Fibroblast of the conjunctiva (primary cell): ENCODE measurements around the gene LRTM2.

ENCODE experiments used
- DNase-seq: peaks from one replicate; pipeline ENCODE4 v3.0.0-alpha.2; 2010; ENCODE audit warnings: low read depth

Gene LRTM2

DNA sequence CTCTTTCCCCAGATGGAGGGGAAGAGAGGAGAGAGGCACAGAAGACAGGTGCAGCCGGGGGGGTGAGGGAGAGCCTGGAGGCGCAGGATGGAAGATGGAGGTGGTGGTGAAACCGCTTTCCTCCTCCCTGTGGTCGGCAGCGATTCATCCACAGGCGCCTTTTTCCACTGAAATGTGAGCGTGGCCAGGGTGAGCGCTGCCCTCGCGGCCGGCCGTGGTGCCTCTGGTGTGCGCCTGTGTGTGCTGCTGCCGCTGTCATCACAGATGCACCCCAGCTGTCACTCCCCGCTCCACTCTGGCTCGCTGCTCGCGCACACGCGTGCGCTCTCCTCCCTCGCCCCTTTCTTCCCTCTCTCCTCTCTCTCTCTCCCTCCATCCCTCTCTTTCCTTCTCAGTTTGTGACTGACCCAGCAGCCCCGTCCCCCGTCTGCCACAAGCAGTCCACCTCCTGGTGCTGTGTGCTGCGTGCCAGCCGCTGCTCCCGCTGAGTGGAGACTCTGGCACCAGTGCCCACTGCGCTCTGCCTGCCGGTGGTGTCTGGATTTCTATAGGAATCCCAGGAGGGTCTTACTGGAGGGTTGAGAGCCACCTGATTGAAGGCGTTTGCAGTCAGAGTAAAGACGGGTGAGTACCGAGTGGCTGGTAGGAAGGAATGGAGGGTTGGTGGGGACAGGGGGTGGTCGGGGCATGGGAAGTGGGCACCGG, at the start of gene LRTM2:
Gene LRTM2, plus strand, starts transcription at position 375 of the 705 bp plus-strand sequence. CDS start 7,584 bp downstream, outside the sequence.
- DNase-seq, result no peak

DNA sequence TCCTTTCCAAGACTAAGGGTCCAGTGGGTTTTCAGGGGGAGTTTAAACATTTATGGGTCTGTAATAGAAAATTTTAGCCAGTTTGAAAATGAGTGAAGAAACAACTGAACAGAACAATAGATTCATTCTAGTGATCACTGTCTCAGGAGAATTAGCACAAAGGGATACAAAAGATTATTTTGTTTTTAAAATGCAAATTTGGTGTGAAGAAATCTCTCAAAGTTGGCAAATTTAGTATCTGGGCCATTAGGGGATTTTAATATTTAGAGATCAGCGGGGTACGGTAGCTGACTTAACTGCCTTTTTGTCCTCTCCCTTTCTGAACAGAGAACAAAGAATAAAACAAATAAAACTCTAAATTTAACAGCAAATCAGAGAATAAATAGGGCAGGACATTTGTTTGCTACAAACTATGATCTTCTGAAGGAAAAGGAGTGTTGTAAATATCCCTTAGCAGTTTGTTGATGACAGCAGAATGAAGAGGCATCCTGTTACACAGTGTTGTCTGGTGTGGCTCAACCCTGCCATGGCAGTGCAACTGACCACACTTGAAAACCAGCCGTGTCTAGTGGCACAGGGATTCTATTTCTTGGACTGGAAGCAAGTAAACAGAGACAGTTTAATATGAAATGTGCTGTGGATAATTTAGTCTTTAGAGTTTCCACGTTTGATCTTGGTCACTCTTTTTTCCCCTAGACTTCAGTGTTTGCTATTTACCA, 46.3 kb upstream of the LRTM2 start:
- no peak for DNase-seq

DNA sequence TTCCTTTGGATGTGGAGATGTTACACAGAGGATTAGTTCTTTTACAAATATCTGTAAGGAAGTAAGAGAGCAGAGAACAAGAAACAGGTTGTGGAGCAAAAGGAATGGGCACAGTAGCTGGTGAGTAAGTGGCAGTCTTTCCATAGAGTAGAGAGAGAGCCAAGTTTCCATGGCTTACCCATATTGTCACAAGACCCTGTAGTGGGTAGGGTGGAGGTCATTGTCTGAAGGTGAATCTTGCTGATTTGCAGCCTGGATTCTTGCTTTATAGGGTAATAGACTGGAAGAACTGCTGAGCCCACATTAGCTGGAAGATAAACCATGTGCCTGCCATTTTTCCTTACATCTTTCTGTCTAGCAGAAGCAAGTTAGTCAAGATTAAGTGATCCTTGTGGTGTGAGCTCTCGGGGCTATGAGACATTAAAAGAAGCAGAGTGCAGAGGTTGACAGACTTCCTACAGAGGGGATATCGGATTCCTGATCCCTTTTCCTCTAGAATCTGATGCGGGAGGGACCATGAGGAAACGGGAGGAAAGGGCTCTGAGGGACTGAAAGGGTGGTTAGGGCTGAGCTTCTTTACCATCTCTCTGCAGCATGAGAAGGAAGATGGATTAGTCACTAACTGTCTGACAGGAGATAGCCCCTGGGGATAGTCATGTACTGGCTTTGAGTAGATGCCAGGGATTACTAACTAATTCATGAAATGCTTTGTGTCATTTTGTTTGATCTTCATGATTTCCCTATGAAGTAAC, 44.0 kb upstream of the LRTM2 start:
- peak; percentile 62 for DNase-seq

DNA sequence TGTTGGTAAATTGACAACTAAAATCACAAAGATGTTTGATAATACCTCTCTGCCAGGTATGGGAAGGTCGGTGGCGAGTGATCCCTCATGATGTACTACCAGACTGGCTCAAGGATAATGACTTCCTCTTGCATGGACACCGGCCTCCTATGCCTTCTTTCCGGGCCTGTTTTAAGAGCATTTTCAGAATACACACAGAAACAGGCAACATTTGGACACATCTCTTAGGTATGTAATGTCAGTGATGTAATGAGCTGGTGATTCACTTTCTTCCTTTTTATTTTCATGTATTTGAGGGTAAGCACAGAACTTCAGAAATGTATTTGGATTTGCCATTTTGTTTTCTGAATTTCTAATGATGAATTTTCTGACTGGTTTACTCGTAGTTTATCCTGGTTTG, 42.6 kb upstream of the LRTM2 start:
- peak; percentile 38 for DNase-seq

DNA sequence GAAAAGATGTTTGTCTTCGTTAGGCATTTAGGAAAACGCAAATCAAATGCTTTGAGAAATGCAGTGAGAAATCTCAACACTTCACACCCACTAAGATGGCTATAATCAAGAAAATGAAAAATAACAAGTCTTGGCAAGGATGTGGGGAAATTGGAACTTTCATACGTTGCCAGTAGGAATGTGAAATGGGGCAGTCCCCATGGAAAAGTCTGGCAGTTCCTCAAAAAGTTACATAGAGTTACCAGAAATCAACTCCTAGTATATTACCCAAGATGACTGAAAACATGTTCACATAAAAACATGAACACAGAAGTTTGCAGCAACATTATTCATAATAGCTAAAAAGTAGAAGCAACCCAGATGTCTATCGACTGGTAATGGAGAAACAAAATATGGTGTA, 41.5 kb upstream of the LRTM2 start:
- DNase-seq, result no peak

DNA sequence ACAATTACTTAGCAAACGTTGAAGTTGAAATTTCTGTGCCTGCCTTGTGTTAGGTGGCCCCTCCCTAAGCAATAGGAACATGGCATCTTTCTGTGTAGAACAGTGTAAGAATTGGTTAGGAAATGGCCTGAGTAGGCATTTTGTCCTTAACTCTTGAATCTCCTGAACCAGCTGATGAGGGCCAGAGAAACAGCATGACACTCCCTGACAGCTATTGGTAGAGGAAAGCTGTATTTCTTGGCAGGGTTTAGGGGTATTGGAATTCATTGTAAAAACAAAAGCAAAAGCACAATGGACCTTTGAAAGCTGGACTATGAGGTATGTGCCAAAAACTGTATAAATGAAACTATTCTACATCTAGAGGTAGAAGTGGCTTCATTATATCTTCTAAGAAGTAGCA, 40.6 kb upstream of the LRTM2 start:
- DNase-seq, result peak; percentile 77

DNA sequence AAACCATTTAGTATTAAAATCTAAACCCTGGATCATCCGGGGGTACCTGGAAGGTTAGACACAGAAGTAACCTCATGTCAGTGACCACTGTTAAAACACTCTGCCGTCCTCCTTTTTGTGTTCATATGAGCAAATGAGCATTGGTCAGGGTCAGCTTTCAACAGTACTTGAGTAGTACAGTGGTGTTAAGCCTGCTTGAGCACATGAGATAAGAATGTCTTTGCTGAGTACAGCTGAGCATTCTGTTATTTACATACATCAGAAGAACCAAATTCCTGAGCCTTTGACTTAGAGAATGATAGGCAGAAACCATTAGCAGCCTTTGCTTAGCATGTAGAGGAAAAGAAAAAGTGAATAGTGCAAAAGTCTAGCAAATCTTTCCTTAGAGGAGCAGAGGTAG, 38.6 kb upstream of the LRTM2 start:
- DNase-seq, result no peak

DNA sequence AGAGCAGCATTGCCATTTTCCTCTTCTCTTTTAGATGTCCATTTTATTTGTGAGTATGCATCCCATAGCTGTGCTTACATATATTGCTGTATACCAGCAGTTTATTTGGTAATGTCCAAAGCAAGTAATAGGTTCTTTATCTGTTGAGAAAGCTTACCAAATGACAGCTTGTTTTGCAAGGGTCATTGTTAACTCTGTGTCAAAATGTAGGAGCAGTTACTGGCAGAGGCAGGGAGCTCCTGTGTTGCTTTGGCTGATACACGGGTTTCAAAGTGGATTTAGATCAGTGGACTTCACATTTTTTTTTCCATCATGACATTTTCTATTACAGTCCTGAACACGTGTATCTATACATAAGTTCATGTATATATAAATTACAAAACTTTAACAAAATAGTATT, 38.1 kb upstream of the LRTM2 start:
- no peak for DNase-seq

DNA sequence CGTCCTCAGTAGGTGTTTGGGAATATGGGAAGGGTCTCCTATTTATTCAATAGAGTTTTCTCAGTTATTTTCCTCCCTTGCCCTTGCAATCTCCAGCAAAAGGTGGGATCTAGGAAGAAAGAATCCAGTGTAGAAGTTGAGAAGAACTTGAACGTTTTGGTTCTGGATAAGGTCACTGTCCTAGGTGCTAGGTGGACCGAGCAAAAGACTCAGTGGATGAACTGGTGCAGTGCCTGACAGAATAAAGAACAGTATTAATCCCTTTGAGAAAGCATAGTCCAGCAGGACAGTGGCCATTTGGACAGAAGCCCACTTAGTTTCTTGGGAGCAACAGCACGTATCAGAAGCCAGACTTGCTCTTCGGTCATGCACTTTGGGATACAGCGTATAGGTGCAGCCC, 32.7 kb upstream of the LRTM2 start:
- DNase-seq, result no peak

DNA sequence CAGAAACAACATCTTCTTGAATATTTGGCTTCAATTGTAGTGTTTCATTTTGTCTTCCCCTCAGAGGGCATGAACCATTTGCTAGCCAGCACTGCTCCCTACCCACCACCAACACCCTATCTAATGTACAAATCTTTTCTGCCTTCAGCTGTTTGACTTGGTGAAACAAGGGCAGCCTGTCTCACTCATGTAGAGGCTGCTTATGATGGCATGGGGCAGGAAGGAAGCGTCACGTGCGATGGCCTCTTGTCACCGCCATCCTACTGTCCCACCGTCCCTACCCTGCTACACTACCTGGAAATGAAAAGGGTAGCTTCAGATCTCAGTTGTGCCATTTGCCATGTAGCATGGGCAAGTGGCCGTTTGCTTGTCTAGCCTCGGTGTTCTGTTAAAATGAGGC, 29.9 kb upstream of the LRTM2 start:
- no peak for DNase-seq

DNA sequence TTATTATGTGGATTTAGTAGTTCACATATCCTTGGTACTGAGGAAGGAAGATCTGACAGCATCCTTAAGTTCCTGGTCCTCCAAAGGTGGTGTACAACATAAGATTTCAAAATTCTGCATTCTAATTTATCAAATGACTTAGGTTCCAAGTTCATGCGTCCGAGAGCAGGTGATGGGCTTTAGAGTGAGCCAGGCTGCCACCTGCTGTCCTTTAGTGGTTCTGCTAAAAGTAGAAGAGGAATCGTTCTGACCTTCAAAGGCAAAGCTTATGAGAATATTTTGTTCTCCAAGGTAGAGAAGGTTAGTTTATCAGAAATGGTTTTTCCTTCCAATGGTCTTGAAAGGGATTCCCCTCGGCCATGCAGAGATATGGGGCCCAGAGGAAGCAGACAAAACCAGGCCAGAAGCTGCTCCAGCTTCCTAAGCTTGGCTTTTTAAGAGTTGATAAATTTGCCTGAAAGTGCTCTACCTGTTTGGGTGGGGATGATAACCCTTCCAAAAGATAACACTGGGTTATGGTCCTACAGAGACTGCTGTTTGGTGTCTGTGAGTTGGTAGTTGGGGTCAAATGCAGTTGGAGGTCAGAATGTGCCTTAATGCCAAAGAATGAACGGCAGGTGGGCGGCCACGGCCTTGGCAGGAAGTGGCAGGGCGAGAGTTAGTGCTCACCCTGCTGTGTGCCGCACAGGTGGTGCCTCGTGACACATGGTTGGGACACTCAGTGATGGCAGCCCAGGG, 29.1 kb upstream of the LRTM2 start:
- DNase-seq, result peak; percentile 61

DNA sequence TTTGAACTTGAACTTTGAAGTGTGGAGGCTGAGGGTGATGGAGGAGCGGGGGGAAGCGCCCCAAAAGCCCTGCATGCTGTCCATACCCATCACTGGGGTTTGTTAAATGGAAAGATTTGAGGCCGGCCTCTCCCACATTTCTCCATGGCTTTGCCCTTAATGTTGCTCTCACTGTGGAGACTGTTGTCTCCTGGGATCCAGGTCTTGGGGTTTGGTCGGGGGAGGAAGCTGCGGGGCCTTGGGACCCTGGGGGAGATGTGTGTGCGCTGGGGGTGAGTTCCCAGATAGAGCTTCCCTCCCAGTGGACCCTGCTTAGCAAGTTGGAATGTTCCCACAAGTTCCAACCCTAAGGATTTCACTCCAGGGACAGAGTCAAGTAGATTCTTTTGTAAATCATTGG, 28.0 kb upstream of the LRTM2 start:
- DNase-seq, result no peak

DNA sequence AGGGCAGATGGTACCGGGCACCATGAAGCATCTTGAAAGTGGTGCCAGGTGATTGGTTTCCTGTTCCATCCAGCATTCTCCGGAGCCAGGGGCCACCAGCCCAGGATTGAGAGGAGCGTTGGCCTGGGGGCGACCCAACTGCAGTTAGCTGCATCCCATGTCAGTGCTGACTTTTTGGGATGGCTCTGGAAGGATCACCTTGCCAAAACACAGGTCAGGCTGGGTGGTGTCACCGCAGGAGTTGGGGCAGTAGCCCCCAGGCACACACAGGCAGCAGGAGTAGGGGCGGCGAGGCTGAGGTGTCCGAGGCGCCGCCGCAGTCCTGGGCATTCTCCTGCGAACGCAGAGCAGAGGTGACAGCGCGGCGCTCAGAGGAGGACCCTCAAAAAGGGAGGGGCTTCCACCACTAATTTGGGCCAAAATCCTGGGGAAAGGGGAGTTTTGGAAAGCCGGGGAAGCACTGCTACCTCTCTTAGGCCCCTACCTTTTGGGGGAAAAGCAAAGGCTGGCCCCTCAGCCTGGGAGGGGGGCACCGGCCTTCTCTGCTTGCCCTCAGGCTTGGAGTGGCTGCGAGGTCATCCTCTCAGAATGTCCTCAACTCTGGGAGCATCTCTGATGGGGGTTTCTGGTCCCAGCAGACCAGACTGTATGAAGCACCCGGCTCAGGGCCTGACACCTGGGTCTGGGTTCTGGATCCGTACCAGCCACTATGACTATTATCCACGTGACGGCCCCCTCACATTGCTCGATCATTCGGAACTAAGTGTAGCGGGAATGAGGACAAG, 26.7 kb upstream of the LRTM2 start:
- no peak for DNase-seq

DNA sequence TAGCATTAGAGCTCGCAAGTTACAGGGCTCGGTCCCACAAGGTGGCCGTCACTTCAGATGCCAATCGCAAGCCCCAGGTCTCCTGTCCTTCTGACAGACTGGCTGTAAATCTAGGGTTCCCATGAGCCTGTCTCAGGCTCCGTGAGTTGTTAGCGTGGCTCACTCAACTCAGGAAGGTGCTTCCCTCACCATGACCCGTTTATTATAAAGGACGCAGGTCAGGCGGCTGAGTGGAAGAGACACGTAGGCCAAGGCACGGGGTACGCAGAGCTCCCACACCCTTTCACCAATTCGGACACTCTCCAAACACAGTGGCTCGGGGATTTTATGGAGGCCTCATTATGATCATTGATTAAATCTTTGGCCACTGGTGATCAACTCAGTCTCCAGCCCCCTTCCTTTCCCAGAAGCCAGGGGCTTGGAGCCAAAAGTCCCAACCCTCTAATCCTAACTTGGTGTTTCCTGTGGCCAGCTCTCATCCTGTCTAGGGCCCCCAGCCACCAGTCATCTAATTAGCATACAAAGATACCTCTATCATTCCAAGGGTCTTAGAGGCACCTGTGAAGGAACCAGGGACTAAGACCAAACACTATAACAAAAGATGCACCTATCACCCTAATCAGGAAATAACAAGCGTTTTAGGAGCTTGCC, 25.8 kb upstream of the LRTM2 start:
- DNase-seq, result no peak

DNA sequence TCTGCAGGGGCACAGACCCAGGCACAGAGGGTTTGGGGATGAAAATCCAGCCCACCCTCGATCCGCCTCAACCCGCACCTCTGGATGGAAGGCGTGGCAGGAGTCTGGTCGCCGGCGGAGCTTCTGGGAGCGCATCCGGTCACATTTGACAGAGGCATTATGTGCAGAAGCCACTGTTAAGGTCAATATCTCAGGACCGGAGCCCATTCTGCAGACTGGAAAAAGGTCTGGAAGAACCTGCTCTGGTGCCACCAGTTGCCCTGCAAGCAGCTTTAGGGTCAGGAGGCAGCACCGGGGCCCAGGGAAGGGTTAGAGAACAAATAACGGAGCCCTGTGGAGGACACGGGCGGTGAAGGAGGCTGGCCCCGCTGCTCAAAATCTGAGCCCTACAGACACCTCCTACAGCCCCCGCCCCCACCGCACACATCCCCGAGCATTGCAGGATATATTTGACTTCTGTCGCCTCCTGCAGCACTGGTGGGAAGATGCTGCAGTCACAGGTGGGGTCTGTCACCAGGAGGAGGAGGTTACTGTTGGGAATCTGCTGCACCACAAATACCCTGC, 25.1 kb upstream of the LRTM2 start:
- DNase-seq, result no peak

DNA sequence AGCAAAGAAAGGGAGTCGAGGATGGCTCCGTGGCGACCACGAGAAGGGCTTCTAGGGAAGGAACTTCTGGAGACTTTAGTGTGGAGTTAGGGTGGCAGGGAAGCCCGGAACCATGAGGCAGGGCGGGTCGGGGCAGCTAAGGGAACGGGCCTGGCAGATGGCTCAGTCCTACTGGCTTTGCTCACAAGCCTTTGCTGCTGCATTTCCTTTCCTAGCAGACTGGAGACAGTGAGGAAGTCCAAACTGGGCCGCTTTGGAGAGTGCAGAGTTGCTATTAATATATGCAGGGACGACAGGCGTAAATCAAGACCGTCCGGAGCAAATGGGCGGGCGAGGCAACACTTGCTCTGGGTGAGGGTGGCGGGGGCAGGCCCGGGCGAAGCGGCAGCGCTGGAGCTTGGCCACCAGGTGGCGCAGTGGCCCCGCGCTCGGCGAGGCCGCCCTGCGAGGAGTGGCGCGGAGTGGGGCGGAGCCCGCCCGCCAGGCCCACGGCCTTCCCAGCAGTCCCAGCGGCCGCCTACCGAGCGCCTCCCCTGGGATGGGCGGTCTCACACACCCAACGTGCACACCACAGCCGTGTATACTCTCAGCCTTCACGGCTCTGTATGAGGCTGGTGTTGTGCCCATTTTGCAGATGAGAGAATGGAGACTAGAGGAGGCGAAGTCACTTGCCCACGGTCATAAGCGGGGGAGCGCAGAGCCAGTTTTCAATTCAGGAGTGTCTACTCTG, 24.4 kb upstream of the LRTM2 start:
- peak; percentile 84 for DNase-seq

DNA sequence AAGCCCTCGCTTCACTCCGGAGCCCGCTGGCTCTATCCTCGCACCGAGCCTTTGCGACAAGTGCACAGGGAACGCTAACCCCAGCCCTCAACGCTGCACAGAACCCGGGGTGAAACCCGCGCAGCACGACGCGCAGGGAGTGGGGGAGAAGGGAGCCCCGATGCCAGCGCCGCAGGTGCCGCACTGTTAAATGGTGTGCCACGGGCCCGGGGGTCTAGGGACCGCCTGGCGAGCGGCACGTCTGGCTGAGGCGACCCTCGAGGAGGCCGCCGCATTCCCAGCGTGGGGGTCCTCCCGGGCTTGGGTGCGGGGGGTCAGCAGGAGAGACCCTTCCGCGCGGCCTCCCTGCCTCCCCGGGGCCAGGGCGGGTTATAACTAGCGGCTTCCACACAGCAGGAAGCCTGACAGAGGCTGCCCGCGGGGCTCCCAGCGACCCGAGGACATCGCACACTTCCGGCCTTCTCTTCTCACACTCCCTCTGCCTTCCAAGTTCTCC, 23.8 kb upstream of the LRTM2 start:
- DNase-seq, result no peak

DNA sequence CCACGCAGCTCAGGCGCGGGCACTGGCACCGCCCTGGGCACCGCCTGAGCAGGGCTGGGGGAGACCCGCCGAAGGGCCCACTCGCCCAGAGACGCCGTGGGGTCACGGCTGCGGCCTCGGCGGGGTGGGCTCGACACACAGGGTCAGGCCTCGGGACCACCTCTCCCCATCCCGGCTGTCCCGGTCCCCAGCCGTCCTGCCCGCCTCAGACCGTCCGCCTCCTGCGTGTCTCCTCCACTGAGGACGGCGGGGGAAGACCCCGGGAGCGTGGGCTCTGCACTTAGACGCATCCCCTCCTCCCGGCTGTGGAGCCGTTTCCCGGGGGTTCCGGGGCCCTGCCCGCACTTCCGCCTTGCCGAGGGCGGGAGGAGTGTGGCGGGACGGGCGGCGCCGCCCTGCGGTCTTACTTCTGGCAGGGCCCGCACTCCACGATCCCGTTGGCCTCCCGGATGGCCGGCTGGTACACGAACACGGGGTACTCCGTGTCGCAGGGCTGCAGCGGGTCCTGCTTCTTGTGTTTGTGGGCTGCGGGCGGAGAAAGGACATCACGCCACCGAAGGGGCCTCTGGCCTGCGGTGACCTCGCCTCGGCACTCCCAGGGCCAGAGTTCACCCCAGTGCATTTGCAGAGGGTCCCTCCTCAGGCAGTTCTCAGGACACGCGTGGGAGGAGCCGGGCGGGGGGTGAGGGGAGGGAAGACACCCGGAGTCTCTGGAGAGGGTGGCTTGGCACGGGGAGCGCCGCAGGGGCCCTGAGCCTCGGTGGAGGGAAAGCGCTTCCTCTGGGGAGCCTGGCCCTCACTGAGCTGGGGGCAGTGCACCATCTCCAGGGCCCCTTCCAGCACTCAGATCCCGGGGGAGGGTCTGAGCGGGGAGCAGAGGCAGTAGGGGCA, 23.1 kb upstream of the LRTM2 start:
- no peak for DNase-seq
